GM18507 (cell line): ENCODE results near the gene GOLGA8O.
"Not testable (repeated sequence)": the region's sequence is repeated elsewhere in the genome, so short reads cannot be mapped to it uniquely, and the experiment has no call there.

Experiments
- DNase-seq: peaks from one replicate; pipeline ENCODE4 v3.0.0; 2011; ENCODE audit warnings: low read depth; ENCODE audit not compliant: insufficient read length; ENCODE audit errors: extremely low spot score
- FAIRE-seq: peaks from 2 replicates; lab custom pipeline; 2011; peaks lifted over from hg19 to GRCh38; lab: Jason Lieb, UNC

The GOLGA8O gene

GRCh38 chr15:32455534-32455933 is at the start of gene GOLGA8O:
GOLGA8O (minus strand) TSS chr15:32455634; CDS start chr15:32455536, 98 bp downstream.
- DNase-seq, FAIRE-seq: not testable (repeated sequence)

- not testable (repeated sequence) for DNase-seq, FAIRE-seq
Measured at GRCh38 chr15:32504152-32504811, 48.8 kb upstream of the GOLGA8O start.

GRCh38 chr15:32502946-32503345 is 47.5 kb upstream of the GOLGA8O start:
- DNase-seq, FAIRE-seq: not testable (repeated sequence)

- not testable (repeated sequence) for DNase-seq, FAIRE-seq
Measured at GRCh38 chr15:32492768-32493167, 37.3 kb upstream of the GOLGA8O start.

- FAIRE-seq, DNase-seq: not testable (repeated sequence)
Measured at GRCh38 chr15:32486474-32486873, 31.0 kb upstream of the GOLGA8O start.

- not testable (repeated sequence) for DNase-seq, FAIRE-seq
Measured at GRCh38 chr15:32483377-32483776, 27.9 kb upstream of the GOLGA8O start.

- not testable (repeated sequence) for DNase-seq, FAIRE-seq
Measured at GRCh38 chr15:32481683-32482082, 26.2 kb upstream of the GOLGA8O start.

GRCh38 chr15:32468076-32468475 is 12.6 kb upstream of the GOLGA8O start:
- not testable (repeated sequence) for FAIRE-seq, DNase-seq

- FAIRE-seq, DNase-seq: not testable (repeated sequence)
Measured at GRCh38 chr15:32440445-32440977, 14.9 kb downstream of the GOLGA8O start.

- DNase-seq, FAIRE-seq: not testable (repeated sequence)
Measured at GRCh38 chr15:32434102-32434963, 21.1 kb downstream of the GOLGA8O start.

GRCh38 chr15:32427635-32428034 is 27.8 kb downstream of the GOLGA8O start:
- not testable (repeated sequence) for DNase-seq, FAIRE-seq

GRCh38 chr15:32426511-32426910 is 28.9 kb downstream of the GOLGA8O start:
- not testable (repeated sequence) for FAIRE-seq, DNase-seq

- not testable (repeated sequence) for FAIRE-seq, DNase-seq
Measured at GRCh38 chr15:32407903-32408302, 47.5 kb downstream of the GOLGA8O start.

- FAIRE-seq, DNase-seq: not testable (repeated sequence)
Measured at GRCh38 chr15:32403192-32403591, 52.2 kb downstream of the GOLGA8O start, which contains the start of gene GOLGA8K. GOLGA8K (minus strand) TSS chr15:32403292; CDS start chr15:32403194, 98 bp downstream.

- not testable (repeated sequence) for DNase-seq, FAIRE-seq
Measured at GRCh38 chr15:32396522-32396921, 58.9 kb downstream of the GOLGA8O start.
